Vagina (tissue), 2 donors: ENCODE data around the gene ANXA2.

Experiments
- CTCF ChIP-seq, 3 experiments: fragments of 450-650 bp in 2 of 3; fragments of 200-600 bp in 1 of 3; sonication (generic) in 1 of 3; IDR thresholded peaks; one replicate each; pipeline ENCODE4 v1.5.1; 2017 to 2019; ENCODE audit warnings: antibody characterized with exemption in 3 of 3, mild to moderate bottlenecking in 2 of 3, moderate library complexity in 2 of 3
- POLR2AphosphoS5 ChIP-seq, 2 donors: sonication (generic); formaldehyde crosslinking; IDR thresholded peaks; one replicate each; pipeline ENCODE4 v1.9.0; 2017; ENCODE audit warnings: antibody characterized with exemption in 2 of 2, mild to moderate bottlenecking in 2 of 2, low read depth in 1 of 2; ENCODE audit not compliant: insufficient read depth in 1 of 2

- TF ChIP-seq CTCF (IDR thresholded peaks at IDR 0.05) (no peak), POLR2AphosphoS5 (IDR thresholded peaks at IDR 0.05; ENCODE audit: insufficient read depth in 1 of 2, low read depth in 1 of 2) (no peak)
Measured at GRCh38 chr15:60316961-60317360, 80.8 kb downstream of the ANXA2 start.
